ENCODE measurements around the gene TRIO. TPM values are rescaled to one million over a fixed set of nuclear protein-coding genes. Genes with fewer than 3 reads are reported as not detected.

The TRIO gene
- total RNA-seq, 1 donor from 2014 or later: 76.8 TPM

- DNase-seq (ENCODE audit: low read depth in 2 of 2): no peak
These were observed 102.2 kb downstream of the TRIO start for GRCh38 chr5:14245132-14245925.

- DNase-seq (ENCODE audit: low read depth in 2 of 2): no peak
These were observed 103.4 kb downstream of the TRIO start for GRCh38 chr5:14246350-14247053.

- no peak for DNase-seq (ENCODE audit: low read depth in 2 of 2)
These were observed 103.9 kb downstream of the TRIO start for GRCh38 chr5:14247054-14247386.

- no peak for DNase-seq (ENCODE audit: low read depth in 2 of 2)
These were observed 106.3 kb downstream of the TRIO start for GRCh38 chr5:14249258-14250082.

- peak in 1 of 2 donors; percentile 63 for DNase-seq (ENCODE audit: low read depth in 2 of 2)
These were observed 107.0 kb downstream of the TRIO start for GRCh38 chr5:14250084-14250695.

GRCh38 chr5:14250748-14251701 lies 107.9 kb downstream of the TRIO start:
- DNase-seq (ENCODE audit: low read depth in 2 of 2): no peak

GRCh38 chr5:14251733-14252132 lies 108.6 kb downstream of the TRIO start:
- no peak for DNase-seq (ENCODE audit: low read depth in 2 of 2)

GRCh38 chr5:14252793-14253192 lies 109.7 kb downstream of the TRIO start:
- no peak for DNase-seq (ENCODE audit: low read depth in 2 of 2)

GRCh38 chr5:14254686-14255085 lies 111.5 kb downstream of the TRIO start:
- DNase-seq (ENCODE audit: low read depth in 2 of 2): peak in 1 of 2 donors; percentile 65

GRCh38 chr5:14256026-14256690 lies 113.0 kb downstream of the TRIO start:
- DNase-seq (ENCODE audit: low read depth in 2 of 2): no peak

GRCh38 chr5:14256756-14257393 lies 113.7 kb downstream of the TRIO start:
- DNase-seq (ENCODE audit: low read depth in 2 of 2): no peak

GRCh38 chr5:14257995-14258403 lies 114.9 kb downstream of the TRIO start:
- no peak for DNase-seq (ENCODE audit: low read depth in 2 of 2)

- DNase-seq (ENCODE audit: low read depth in 2 of 2): no peak
These were observed 115.7 kb downstream of the TRIO start for GRCh38 chr5:14258840-14259239.

GRCh38 chr5:14260637-14261036 lies 117.5 kb downstream of the TRIO start:
- no peak for DNase-seq (ENCODE audit: low read depth in 2 of 2)

GRCh38 chr5:14261235-14261634 lies 118.1 kb downstream of the TRIO start:
- no peak for DNase-seq (ENCODE audit: low read depth in 2 of 2)

- no peak for DNase-seq (ENCODE audit: low read depth in 2 of 2)
These were observed 118.9 kb downstream of the TRIO start for GRCh38 chr5:14261856-14262611.

GRCh38 chr5:14263113-14263512 lies 120.0 kb downstream of the TRIO start:
- no peak for DNase-seq (ENCODE audit: low read depth in 2 of 2)

GRCh38 chr5:14263699-14264098 lies 120.6 kb downstream of the TRIO start:
- DNase-seq (ENCODE audit: low read depth in 2 of 2): no peak
